ENCODE results near the gene ANKRD13D. TPM values are rescaled to one million over a fixed set of nuclear protein-coding genes. Genes with fewer than 3 reads are reported as not detected.

The ANKRD13D gene
- total and polyA plus RNA-seq, 12 donors = 8.7 to 205 (median 40.4) TPM

- 90 to 94% (median 90%) methylated on average over 3 of the region's 3 CpGs for WGBS, 4 donors
- DNase-seq = no peak
- TF ChIP-seq, protein P1, sequence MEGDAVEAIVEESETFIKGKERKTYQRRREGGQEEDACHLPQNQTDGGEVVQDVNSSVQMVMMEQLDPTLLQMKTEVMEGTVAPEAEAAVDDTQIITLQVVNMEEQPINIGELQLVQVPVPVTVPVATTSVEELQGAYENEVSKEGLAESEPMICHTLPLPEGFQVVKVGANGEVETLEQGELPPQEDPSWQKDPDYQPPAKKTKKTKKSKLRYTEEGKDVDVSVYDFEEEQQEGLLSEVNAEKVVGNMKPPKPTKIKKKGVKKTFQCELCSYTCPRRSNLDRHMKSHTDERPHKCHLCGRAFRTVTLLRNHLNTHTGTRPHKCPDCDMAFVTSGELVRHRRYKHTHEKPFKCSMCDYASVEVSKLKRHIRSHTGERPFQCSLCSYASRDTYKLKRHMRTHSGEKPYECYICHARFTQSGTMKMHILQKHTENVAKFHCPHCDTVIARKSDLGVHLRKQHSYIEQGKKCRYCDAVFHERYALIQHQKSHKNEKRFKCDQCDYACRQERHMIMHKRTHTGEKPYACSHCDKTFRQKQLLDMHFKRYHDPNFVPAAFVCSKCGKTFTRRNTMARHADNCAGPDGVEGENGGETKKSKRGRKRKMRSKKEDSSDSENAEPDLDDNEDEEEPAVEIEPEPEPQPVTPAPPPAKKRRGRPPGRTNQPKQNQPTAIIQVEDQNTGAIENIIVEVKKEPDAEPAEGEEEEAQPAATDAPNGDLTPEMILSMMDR (IDR thresholded peaks at IDR 0.05) = no peak
- TF ChIP-seq POLR2A (IDR thresholded peaks at IDR 0.05) = no peak
- intact Hi-C loops (cut with DNase I) = no loop called here
- Histone ChIP-seq H3K27me3 (no peaks in the 10 kb centered on the region), H3K4me3 (no peak overlapping the region), H3K9me3 (replicated peaks in 1 of 3) (no peaks in the 10 kb centered on the region), H3K27ac (no peak overlapping the region), H3K36me3 (replicated peaks in 1 of 2) (no peaks in the 10 kb centered on the region), H3K4me1 (replicated peaks in 1 of 2) (peaks cover 0 to 12% of the 10 kb centered on the region in 2 donors)
These were observed 30.9 kb downstream of the ANKRD13D start for GRCh38 chr11:67320011-67320410.

DNA sequence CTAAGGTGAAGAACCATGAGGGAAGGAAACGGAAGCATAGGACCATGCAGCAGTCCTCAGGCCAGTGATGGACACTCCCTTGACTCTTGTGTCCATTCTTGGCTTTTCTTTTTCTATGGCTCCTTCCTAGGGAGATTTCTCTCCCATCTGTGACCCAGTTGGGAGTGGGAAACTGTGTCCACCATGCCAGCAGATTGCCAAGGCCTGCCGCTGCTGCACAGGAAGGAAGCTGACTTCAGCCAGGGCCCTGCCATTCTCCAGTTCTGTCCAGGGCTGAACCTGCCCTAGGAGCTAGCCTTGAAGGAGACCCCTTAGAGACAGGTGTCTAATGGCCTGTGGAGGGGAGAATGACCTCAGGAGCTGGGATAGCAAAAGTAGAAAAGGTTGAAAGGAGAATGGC is 31.6 kb downstream of the ANKRD13D start:
- DNase-seq = no peak
- intact Hi-C loops (cut with DNase I) = no loop called here
- H3K27ac ChIP-seq = no peak overlapping the region
- peaks cover 0 to 12% of the 10 kb centered on the region in 2 donors for H3K4me1 ChIP-seq (replicated peaks in 1 of 2)
- TF ChIP-seq POLR2A (IDR thresholded peaks at IDR 0.05) = no peak
- TF ChIP-seq, protein P1 (IDR thresholded peaks at IDR 0.05) = no peak
- H3K36me3 ChIP-seq (replicated peaks in 1 of 2) = no peaks in the 10 kb centered on the region
- WGBS, 4 donors = 86 to 93% (median 89%) methylated on average over 1 to 2 of the region's 2 CpGs
- no peaks in the 10 kb centered on the region for H3K27me3 ChIP-seq
- H3K4me3 ChIP-seq = no peak overlapping the region
- no peaks in the 10 kb centered on the region for H3K9me3 ChIP-seq (replicated peaks in 1 of 3)

DNA sequence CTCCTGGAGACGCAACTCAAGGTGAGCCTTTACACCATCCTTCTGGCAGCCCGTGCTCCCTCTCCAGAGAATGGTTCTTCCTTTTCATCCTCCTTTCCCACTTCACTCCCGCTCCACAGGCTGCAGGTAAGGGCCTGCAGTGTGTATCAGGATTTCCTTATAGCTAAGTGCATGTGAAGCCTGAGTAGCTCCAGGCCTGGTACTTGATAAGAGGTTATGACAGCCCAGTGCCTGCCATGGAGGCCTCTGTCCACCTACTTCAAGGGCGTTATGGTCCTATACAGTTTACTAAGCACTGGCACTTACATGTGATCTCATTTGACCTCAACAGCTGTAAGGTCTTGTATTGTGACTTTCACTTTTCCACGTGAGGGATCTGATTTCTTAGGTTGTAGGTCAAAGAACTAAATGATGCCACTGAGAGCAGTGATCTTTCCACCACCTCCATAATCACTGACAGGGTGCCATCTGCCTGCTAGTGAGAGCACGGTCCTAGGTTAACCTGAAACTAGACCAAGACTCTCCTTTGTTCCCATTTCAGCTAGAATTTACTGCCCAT is 32.3 kb downstream of the ANKRD13D start:
- no peaks in the 10 kb centered on the region for H3K27me3 ChIP-seq
- intact Hi-C loops (cut with DNase I) = no loop called here
- TF ChIP-seq POLR2A (IDR thresholded peaks at IDR 0.05) = no peak
- TF ChIP-seq, protein P1 (IDR thresholded peaks at IDR 0.05) = no peak
- H3K4me3 ChIP-seq = no peak overlapping the region
- WGBS, 4 donors = 86 to 91% (median 87%) methylated on average over 4 to 6 of the region's 6 CpGs
- peaks cover 0 to 12% of the 10 kb centered on the region in 2 donors for H3K4me1 ChIP-seq (replicated peaks in 1 of 2)
- no peak for DNase-seq
- H3K27ac ChIP-seq = no peak overlapping the region
- H3K36me3 ChIP-seq (replicated peaks in 1 of 2) = no peaks in the 10 kb centered on the region
- H3K9me3 ChIP-seq (replicated peaks in 1 of 3) = no peaks in the 10 kb centered on the region

GRCh38 chr11:67322049-67322448 is 32.9 kb downstream of the ANKRD13D start:
- Histone ChIP-seq H3K9me3 (replicated peaks in 1 of 3) (no peaks in the 10 kb centered on the region), H3K27me3 (no peaks in the 10 kb centered on the region), H3K27ac (no peak overlapping the region), H3K36me3 (replicated peaks in 1 of 2) (no peaks in the 10 kb centered on the region), H3K4me1 (replicated peaks in 1 of 2) (peaks cover 0 to 12% of the 10 kb centered on the region in 2 donors), H3K4me3 (no peak overlapping the region)
- TF ChIP-seq POLR2A (IDR thresholded peaks at IDR 0.05) = no peak
- TF ChIP-seq, protein P1 (IDR thresholded peaks at IDR 0.05) = no peak
- 80 to 93% (median 86%) methylated on average over 3 of the region's 3 CpGs for WGBS, 4 donors
- intact Hi-C loops (cut with DNase I) = no loop called here
- no peak for DNase-seq
